TTC549 (cell line): ENCODE results near the gene LDLRAD2.

Experiments used
- FAIRE-seq: peaks from 2 replicates; lab custom pipeline; 2012; peaks lifted over from hg19 to GRCh38; lab: Jason Lieb, UNC

Gene LDLRAD2

GRCh38 chr1:21863981-21864380 lies 51.9 kb downstream of the LDLRAD2 start:
- no peak for FAIRE-seq

GRCh38 chr1:21864730-21865129 lies 52.7 kb downstream of the LDLRAD2 start:
- no peak for FAIRE-seq

- no peak for FAIRE-seq
These were observed 53.5 kb downstream of the LDLRAD2 start for GRCh38 chr1:21865609-21865942.

- no peak for FAIRE-seq
These were observed 54.1 kb downstream of the LDLRAD2 start for GRCh38 chr1:21865943-21866706.

GRCh38 chr1:21866707-21867043 lies 54.6 kb downstream of the LDLRAD2 start:
- FAIRE-seq, result no peak

GRCh38 chr1:21867451-21867996 lies 55.5 kb downstream of the LDLRAD2 start:
- FAIRE-seq, result no peak

GRCh38 chr1:21868482-21868881 lies 56.4 kb downstream of the LDLRAD2 start:
- no peak for FAIRE-seq

- no peak for FAIRE-seq
These were observed 56.9 kb downstream of the LDLRAD2 start for GRCh38 chr1:21868941-21869454.

- FAIRE-seq, result no peak
These were observed 57.6 kb downstream of the LDLRAD2 start for GRCh38 chr1:21869620-21870121.

- FAIRE-seq, result no peak
These were observed 58.5 kb downstream of the LDLRAD2 start for GRCh38 chr1:21870611-21871010.

GRCh38 chr1:21871943-21872342 lies 59.9 kb downstream of the LDLRAD2 start:
- FAIRE-seq, result no peak

GRCh38 chr1:21872445-21873079 lies 60.5 kb downstream of the LDLRAD2 start:
- no peak for FAIRE-seq

GRCh38 chr1:21873174-21873573 lies 61.1 kb downstream of the LDLRAD2 start:
- FAIRE-seq, result no peak

- FAIRE-seq, result no peak
These were observed 61.7 kb downstream of the LDLRAD2 start for GRCh38 chr1:21873761-21874160.

- FAIRE-seq, result no peak
These were observed 62.3 kb downstream of the LDLRAD2 start for GRCh38 chr1:21874328-21874727.
